Measurements from ENCODE around the gene TRIB2.

DNA sequence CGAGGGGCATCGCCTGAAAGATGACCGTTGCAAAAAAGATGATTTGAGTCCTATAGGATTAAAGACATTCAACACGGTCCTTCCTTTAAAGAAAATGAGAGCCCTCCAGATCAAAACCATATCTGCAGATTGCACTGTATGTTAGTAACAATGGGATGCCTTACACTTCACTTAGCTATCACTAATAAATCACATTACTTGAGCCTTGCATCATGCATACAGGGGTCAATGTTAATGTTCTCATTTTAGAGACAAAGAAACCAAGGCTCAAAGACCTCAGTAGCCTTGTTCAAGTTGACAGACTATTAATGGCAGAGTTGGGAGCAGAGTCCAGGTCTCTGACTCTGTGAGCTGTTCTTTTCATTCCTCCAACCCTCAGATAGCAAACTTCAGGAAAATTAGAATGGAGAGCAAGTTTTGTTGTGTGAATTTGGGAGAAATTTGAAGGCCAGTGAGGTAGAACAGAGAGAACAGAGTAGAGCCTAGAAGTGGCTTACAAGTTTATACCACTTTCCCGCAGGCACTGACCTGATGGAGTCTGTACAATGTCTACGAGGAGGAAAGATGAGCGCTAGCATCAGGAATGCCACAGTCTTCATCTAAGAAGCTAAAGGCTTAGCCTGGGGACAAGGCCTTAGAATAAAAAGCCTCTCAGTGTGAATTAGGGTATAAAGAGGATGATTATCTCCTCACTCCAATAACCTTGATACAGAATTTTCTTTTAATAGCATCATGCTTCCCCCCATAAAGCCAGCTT, 48.3 kb downstream of the TRIB2 start:
- TF ChIP-seq, protein P1, sequence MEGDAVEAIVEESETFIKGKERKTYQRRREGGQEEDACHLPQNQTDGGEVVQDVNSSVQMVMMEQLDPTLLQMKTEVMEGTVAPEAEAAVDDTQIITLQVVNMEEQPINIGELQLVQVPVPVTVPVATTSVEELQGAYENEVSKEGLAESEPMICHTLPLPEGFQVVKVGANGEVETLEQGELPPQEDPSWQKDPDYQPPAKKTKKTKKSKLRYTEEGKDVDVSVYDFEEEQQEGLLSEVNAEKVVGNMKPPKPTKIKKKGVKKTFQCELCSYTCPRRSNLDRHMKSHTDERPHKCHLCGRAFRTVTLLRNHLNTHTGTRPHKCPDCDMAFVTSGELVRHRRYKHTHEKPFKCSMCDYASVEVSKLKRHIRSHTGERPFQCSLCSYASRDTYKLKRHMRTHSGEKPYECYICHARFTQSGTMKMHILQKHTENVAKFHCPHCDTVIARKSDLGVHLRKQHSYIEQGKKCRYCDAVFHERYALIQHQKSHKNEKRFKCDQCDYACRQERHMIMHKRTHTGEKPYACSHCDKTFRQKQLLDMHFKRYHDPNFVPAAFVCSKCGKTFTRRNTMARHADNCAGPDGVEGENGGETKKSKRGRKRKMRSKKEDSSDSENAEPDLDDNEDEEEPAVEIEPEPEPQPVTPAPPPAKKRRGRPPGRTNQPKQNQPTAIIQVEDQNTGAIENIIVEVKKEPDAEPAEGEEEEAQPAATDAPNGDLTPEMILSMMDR (IDR thresholded peaks at IDR 0.05): no peak
- TF ChIP-seq RCOR1 (IDR thresholded peaks at IDR 0.05; ENCODE audit: low read depth, low read length) (no peak), MYC (IDR thresholded peaks at IDR 0.05; ENCODE audit: borderline replicate concordance, low read length) (no peak), CEBPB (IDR thresholded peaks at IDR 0.05) (no peak), MAZ (IDR thresholded peaks at IDR 0.05; ENCODE audit: borderline replicate concordance, low read depth, low read length) (no peak), MAFK (IDR thresholded peaks at IDR 0.05; ENCODE audit: partially characterized antibody) (no peak)
- TF ChIP-seq, protein P2, sequence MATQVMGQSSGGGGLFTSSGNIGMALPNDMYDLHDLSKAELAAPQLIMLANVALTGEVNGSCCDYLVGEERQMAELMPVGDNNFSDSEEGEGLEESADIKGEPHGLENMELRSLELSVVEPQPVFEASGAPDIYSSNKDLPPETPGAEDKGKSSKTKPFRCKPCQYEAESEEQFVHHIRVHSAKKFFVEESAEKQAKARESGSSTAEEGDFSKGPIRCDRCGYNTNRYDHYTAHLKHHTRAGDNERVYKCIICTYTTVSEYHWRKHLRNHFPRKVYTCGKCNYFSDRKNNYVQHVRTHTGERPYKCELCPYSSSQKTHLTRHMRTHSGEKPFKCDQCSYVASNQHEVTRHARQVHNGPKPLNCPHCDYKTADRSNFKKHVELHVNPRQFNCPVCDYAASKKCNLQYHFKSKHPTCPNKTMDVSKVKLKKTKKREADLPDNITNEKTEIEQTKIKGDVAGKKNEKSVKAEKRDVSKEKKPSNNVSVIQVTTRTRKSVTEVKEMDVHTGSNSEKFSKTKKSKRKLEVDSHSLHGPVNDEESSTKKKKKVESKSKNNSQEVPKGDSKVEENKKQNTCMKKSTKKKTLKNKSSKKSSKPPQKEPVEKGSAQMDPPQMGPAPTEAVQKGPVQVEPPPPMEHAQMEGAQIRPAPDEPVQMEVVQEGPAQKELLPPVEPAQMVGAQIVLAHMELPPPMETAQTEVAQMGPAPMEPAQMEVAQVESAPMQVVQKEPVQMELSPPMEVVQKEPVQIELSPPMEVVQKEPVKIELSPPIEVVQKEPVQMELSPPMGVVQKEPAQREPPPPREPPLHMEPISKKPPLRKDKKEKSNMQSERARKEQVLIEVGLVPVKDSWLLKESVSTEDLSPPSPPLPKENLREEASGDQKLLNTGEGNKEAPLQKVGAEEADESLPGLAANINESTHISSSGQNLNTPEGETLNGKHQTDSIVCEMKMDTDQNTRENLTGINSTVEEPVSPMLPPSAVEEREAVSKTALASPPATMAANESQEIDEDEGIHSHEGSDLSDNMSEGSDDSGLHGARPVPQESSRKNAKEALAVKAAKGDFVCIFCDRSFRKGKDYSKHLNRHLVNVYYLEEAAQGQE (IDR thresholded peaks at IDR 0.05): no peak

Data from A549 (cell line).